ENCODE measurements around the gene IGF2BP2. TPM values are rescaled to one million over a fixed set of nuclear protein-coding genes. Genes with fewer than 3 reads are reported as not detected.

The IGF2BP2 gene
- total and polyA plus RNA-seq, 2 donors (not counting 1 experiment from before 2014, with no cell fraction given): 0.01 TPM; not detected in 1

GRCh38 chr3:185820973-185821758 lies 3.7 kb downstream of the IGF2BP2 start:
- no peak overlapping the region for H3K4me2 ChIP-seq (replicated peaks; ENCODE audit: low read depth, low read length, poor library complexity, severe bottlenecking)
- ChIA-PET CTCF (no interaction called here), POLR2A (no interaction called here)

More at GRCh38 chr3:185820973-185821758, 3.7 kb downstream of the IGF2BP2 start:
- H3K9ac ChIP-seq (ENCODE audit: low read length): no peak overlapping the region
- ATAC-seq (ENCODE audit: low read depth): no peak
- 25% methylated on average over 1 of the region's 6 CpGs for WGBS (ENCODE audit: insufficient coverage)
- no peaks in the 10 kb centered on the region for H3K36me3 ChIP-seq (replicated peaks in 1 of 2; ENCODE audit: control extremely low read depth in 1 of 2, control insufficient read depth in 1 of 2, extremely low read depth in 1 of 2, insufficient read depth in 2 of 2, low read length in 1 of 2)
- TF ChIP-seq CTCF (IDR thresholded peaks at IDR 0.05) (no peak), EZH2 (IDR thresholded peaks at IDR 0.05; ENCODE audit: borderline replicate concordance, insufficient read depth, low read depth, low read length, poor library complexity, severe bottlenecking) (no peak)
- H3K4me3 ChIP-seq (ENCODE audit: control extremely low read depth in 1 of 5, extremely low read depth in 1 of 5, insufficient read depth in 1 of 5, low read depth in 2 of 5, low read length in 4 of 5): no peak overlapping the region
- peaks cover 0 to under 1% (median 0%) of the 10 kb centered on the region in 3 donors for H3K9me3 ChIP-seq (ENCODE audit: control extremely low read depth in 1 of 3, control insufficient read depth in 2 of 3, insufficient read depth in 1 of 3, low read length in 2 of 3)
- no peaks in the 10 kb centered on the region for H3K79me2 ChIP-seq (ENCODE audit: control insufficient read depth, insufficient read depth, low read length)
- intact Hi-C loops (cut with micrococcal nuclease): loop anchor here (5.0 kb wide), 1 partner anchor 116 kb away; the partner anchor contains the start of gene TRA2B
- Mint-ChIP-seq H3K4me1 (peaks cover 13% of the 10 kb centered on the region), H3K27ac (no peak overlapping the region), H3K9me3 (ENCODE audit: insufficient read depth) (no peaks in the 10 kb centered on the region), H3K4me3 (no peak overlapping the region), H3K27me3 (peaks cover 52% of the 10 kb centered on the region)
- H3K27ac ChIP-seq (ENCODE audit: low read length in 2 of 2): no peak overlapping the region
- no peaks in the 10 kb centered on the region for H4K20me1 ChIP-seq (ENCODE audit: control insufficient read depth, insufficient read depth, low read length, poor library complexity, severe bottlenecking)
- no peak for DNase-seq
- H3K27me3 ChIP-seq (replicated peaks in 1 of 4; ENCODE audit: control extremely low read depth in 1 of 4, control insufficient read depth in 3 of 4, insufficient read depth in 4 of 4, low read length in 3 of 4): peaks cover 0 to 46% (median 19%) of the 10 kb centered on the region in 4 experiments
- peaks cover 14% of the 10 kb centered on the region in 2 donors for H3K4me1 ChIP-seq (ENCODE audit: control insufficient read depth in 2 of 2, insufficient read depth in 2 of 2, low read length in 2 of 2)
- no peak overlapping the region for H2AFZ ChIP-seq (ENCODE audit: insufficient read depth, low read depth, low read length, poor library complexity, severe bottlenecking)
